HG02943 (cell line): ENCODE results near the gene CBX1.
"Not testable (repeated sequence)": the region's sequence is repeated elsewhere in the genome, so short reads cannot be mapped to it uniquely, and the experiment has no call there.

Experiments used
- ATAC-seq: cut with Tn5 transposase; IDR thresholded peaks from one replicate; pipeline ENCODE4 v1.9.1; 2021; ENCODE audit warnings: mild to moderate bottlenecking, low read depth, moderate library complexity; ENCODE audit not compliant: unreplicated experiment

Gene CBX1

GRCh38 chr17:48074322-48075081, 26.8 kb downstream of the CBX1 start:
- ATAC-seq = no peak

- ATAC-seq = not testable (repeated sequence)
Measured at GRCh38 chr17:48073566-48074094, 27.6 kb downstream of the CBX1 start.

GRCh38 chr17:48072811-48073210, 28.5 kb downstream of the CBX1 start:
- not testable (repeated sequence) for ATAC-seq

- ATAC-seq = no peak
Measured at GRCh38 chr17:48071654-48072053, 29.6 kb downstream of the CBX1 start.

- no peak for ATAC-seq
Measured at GRCh38 chr17:48070195-48070594, 31.1 kb downstream of the CBX1 start.

- ATAC-seq = no peak
Measured at GRCh38 chr17:48068491-48068961, 32.8 kb downstream of the CBX1 start.

GRCh38 chr17:48067808-48068207, 33.5 kb downstream of the CBX1 start:
- ATAC-seq = not testable (repeated sequence)

- no peak for ATAC-seq
Measured at GRCh38 chr17:48067245-48067644, 34.0 kb downstream of the CBX1 start.

DNA sequence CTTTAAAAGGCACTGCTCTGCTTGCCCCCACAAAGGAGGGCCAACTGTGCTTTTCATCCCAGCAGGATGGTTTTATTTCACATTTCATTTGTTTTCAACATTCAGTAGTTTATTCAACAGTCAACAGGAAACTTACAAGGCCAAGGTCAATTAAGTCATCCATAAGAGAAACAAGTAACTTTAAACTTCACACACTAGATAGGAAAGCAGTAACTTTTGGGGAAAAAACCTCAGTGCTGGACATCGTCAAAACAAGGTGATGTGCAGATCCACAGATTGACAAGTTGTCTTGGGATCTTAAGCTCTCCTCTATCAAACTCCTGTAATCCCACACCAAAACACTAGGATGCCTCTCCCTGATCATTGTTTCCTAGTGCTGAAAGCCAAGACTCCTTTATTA, 34.6 kb downstream of the CBX1 start:
- no peak for ATAC-seq

- no peak for ATAC-seq
Measured at GRCh38 chr17:48066192-48066591, 35.1 kb downstream of the CBX1 start.

DNA sequence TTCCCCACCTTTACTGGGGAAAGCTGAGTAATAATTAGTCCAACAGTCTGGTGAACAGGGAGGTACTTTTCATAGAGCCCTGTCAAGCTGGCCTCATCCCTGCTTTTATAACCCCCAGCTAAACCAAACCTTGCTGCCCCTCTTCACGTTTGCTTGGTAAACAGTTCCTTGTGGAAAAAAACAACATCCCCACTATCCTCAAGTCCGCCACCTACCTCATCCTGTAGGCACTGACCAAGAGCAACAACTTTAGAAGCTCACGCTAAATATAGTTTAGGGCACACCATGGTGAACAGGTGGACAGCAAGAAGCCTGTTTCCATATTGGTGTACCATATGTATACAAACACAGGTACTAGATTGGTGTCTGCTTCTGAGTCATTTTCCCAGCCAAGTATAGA, 36.6 kb downstream of the CBX1 start:
- ATAC-seq = no peak

DNA sequence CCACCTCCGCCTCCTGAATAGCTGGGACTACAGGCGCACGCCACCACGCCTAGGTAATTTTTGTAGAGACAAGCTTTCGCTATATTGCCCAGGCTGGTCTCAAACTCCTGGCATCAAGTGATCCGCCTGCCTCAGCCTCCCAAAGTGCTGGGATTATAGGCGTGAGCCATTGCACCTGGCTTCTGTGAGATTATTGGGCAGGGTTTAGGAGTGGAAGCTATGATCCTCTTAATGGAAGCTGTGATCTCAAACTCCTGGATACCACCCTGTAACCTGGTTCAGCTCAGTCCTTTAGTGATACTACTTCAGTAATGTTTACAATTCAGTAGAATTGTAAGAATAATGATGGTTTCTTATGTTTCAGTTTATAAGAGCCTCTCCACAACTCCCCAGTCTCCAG, 39.0 kb downstream of the CBX1 start:
- no peak for ATAC-seq

GRCh38 chr17:48060249-48060648, 41.0 kb downstream of the CBX1 start:
- ATAC-seq = no peak

- no peak for ATAC-seq
Measured at GRCh38 chr17:48059125-48059668, 42.1 kb downstream of the CBX1 start.

GRCh38 chr17:48058393-48059124, 42.7 kb downstream of the CBX1 start:
- no peak for ATAC-seq

GRCh38 chr17:48057626-48058025, 43.7 kb downstream of the CBX1 start:
- ATAC-seq = no peak

GRCh38 chr17:48056879-48057278, 44.4 kb downstream of the CBX1 start:
- ATAC-seq = no peak

- ATAC-seq = no peak
Measured at GRCh38 chr17:48056246-48056745, 45.0 kb downstream of the CBX1 start.

GRCh38 chr17:48055531-48056245, 45.6 kb downstream of the CBX1 start:
- no peak for ATAC-seq
